Parathyroid adenoma (tissue), 2 donors: Measurements from ENCODE around the gene RTN4IP1.
"Not testable (repeated sequence)": the region's sequence is repeated elsewhere in the genome, so short reads cannot be mapped to it uniquely, and the experiment has no call there.

Experiments used
- H2AFZ ChIP-seq: fragments of 300-600 bp; sonication (generic); one replicate; pipeline ENCODE4 v1.7.0; 2017; ENCODE audit warnings: antibody characterized with exemption, mild to moderate bottlenecking
- H3K27ac ChIP-seq: fragments of 300-600 bp; sonication (generic); one replicate; pipeline ENCODE4 v1.7.0; 2017
- H3K27me3 ChIP-seq: fragments of 300-600 bp; sonication (generic); one replicate; pipeline ENCODE4 v1.7.0; 2017; ENCODE audit warnings: low read length; ENCODE audit not compliant: control insufficient read depth, insufficient read depth
- H3K36me3 ChIP-seq: fragments of 300-600 bp; sonication (generic); one replicate; pipeline ENCODE4 v1.7.0; 2017; ENCODE audit warnings: low read length; ENCODE audit not compliant: control insufficient read depth, insufficient read depth
- H3K4me1 ChIP-seq: fragments of 300-600 bp; sonication (generic); one replicate; pipeline ENCODE4 v1.7.0; 2017; ENCODE audit warnings: control low read depth
- H3K4me2 ChIP-seq: fragments of 300-600 bp; sonication (generic); one replicate; pipeline ENCODE4 v1.7.0; 2017; ENCODE audit warnings: low read length
- H3K4me3 ChIP-seq: fragments of 300-600 bp; sonication (generic); one replicate; pipeline ENCODE4 v1.7.0; 2017; ENCODE audit warnings: low read depth, low read length
- H3K79me2 ChIP-seq: fragments of 300-600 bp; sonication (generic); one replicate; pipeline ENCODE4 v1.7.0; 2017; ENCODE audit warnings: control low read depth
- H3K9ac ChIP-seq: fragments of 300-600 bp; sonication (generic); one replicate; pipeline ENCODE4 v1.7.0; 2017; ENCODE audit warnings: mild to moderate bottlenecking
- H3K9me3 ChIP-seq: fragments of 300-600 bp; sonication (generic); one replicate; pipeline ENCODE4 v1.7.0; 2017; ENCODE audit warnings: low read length; ENCODE audit not compliant: control insufficient read depth
- TF ChIP-seq, protein P1 (sequence below): fragments of 300-600 bp; sonication (generic); IDR thresholded peaks from one replicate; pipeline ENCODE4 v1.7.0; 2017; ENCODE audit warnings: antibody characterized with exemption, mild to moderate bottlenecking
- donor health status: primary hyperparathyroidism.

RTN4IP1 gene

DNA sequence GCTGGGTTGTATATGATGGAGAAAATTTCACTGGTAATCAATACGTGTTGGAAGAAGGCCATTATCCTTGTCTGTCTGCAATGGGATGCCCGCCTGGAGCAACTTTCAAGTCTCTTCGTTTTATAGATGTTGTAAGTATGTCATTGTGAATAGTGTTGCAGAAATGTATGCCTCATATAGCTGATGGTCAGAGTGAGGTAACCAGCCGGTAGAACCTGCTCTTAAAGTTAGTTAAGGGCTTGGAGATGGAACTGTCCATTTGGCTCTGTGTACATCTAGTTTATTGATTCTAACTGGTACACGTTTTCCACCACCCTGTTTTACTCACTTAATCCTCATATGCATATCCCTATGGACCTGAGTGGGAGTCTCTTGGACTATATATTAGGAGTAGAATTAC is 73.5 kb downstream of the RTN4IP1 start:
- Histone ChIP-seq H3K9me3 (no peaks in the 10 kb centered on the region), H3K4me1 (no peaks in the 10 kb centered on the region), H3K9ac (no peak overlapping the region), H3K27ac (no peak overlapping the region), H3K4me2 (no peak overlapping the region), H3K36me3 (no peaks in the 10 kb centered on the region), H3K27me3 (no peaks in the 10 kb centered on the region), H3K4me3 (no peak overlapping the region), H2AFZ (no peak overlapping the region), H3K79me2 (no peaks in the 10 kb centered on the region)
- TF ChIP-seq, protein P1, sequence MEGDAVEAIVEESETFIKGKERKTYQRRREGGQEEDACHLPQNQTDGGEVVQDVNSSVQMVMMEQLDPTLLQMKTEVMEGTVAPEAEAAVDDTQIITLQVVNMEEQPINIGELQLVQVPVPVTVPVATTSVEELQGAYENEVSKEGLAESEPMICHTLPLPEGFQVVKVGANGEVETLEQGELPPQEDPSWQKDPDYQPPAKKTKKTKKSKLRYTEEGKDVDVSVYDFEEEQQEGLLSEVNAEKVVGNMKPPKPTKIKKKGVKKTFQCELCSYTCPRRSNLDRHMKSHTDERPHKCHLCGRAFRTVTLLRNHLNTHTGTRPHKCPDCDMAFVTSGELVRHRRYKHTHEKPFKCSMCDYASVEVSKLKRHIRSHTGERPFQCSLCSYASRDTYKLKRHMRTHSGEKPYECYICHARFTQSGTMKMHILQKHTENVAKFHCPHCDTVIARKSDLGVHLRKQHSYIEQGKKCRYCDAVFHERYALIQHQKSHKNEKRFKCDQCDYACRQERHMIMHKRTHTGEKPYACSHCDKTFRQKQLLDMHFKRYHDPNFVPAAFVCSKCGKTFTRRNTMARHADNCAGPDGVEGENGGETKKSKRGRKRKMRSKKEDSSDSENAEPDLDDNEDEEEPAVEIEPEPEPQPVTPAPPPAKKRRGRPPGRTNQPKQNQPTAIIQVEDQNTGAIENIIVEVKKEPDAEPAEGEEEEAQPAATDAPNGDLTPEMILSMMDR, result no peak

DNA sequence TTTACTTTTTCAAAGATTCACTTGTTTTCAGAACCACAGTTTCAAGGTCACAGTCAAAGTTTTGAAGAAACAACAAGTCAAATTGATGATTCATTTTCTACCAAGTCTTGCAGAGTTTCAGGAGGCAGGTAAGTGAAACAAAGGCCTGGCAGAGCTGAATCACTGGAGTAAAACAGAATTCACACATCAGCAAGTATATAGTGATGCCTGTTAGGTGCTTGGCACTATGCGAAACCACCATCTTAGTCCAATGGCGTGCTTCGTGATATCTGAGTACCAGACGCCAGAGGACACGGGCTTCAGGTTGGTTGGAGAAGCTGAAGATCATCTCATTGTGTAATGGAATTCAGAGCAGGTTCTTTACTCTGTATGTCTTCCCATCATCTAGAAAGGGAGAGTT is 75.9 kb downstream of the RTN4IP1 start:
- Histone ChIP-seq H3K9ac (no peak overlapping the region), H3K79me2 (no peaks in the 10 kb centered on the region), H3K27me3 (no peaks in the 10 kb centered on the region), H3K4me2 (no peak overlapping the region), H3K36me3 (no peaks in the 10 kb centered on the region), H3K4me1 (no peaks in the 10 kb centered on the region), H3K4me3 (no peak overlapping the region), H3K27ac (no peak overlapping the region), H2AFZ (no peak overlapping the region), H3K9me3 (no peaks in the 10 kb centered on the region)
- TF ChIP-seq, protein P1, result no peak

DNA sequence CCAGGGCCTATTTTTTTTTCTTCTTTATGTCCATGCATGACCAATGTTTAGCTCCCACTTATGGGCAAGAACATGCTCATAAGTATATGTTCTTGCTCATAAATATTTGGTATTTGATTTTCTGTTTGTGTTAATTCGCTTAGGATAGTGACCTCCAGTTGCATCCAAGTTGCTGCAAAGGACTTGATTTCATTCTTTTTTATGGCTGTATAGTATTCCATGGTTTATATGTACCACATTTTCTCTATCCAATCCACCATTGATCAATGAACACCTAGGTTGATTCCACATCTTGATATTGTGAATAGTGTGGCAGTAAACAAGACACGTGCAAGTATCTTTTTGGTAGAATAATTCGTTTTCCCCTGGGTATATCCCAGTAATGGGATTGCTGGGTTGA is 78.1 kb downstream of the RTN4IP1 start:
- no peak overlapping the region for H2AFZ ChIP-seq

DNA sequence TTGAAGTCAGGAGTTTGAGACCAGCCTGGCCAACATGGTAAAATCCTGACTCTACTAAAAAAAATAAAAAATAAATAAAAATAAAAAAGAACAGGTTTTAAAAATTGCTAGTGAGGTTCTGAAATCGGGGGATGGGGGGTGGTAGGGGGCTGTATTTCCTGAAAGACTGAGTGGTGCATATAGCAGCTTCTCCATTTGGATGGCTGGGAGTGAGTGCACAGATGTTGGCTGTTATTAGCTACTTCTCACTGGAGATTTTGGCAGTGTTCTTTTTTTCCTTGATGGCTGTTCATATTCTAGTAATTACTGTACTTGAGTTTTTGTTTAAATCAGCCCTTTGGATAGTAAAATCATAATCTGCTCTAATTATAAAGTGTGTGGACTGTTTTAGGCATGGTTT is 79.8 kb downstream of the RTN4IP1 start:
- TF ChIP-seq, protein P1, result no peak
- Histone ChIP-seq H3K36me3 (no peaks in the 10 kb centered on the region), H3K9me3 (no peaks in the 10 kb centered on the region), H3K4me1 (no peaks in the 10 kb centered on the region), H3K79me2 (no peaks in the 10 kb centered on the region), H3K9ac (no peak overlapping the region), H3K27me3 (no peaks in the 10 kb centered on the region), H3K27ac (no peak overlapping the region), H3K4me2 (no peak overlapping the region), H3K4me3 (no peak overlapping the region), H2AFZ (no peak overlapping the region)

More for the DNA sequence above, 78.1 kb downstream of the RTN4IP1 start:
- Histone ChIP-seq H3K27ac (no peak overlapping the region), H3K79me2 (no peaks in the 10 kb centered on the region), H3K9ac (no peak overlapping the region), H3K36me3 (no peaks in the 10 kb centered on the region), H3K4me3 (no peak overlapping the region), H3K27me3 (no peaks in the 10 kb centered on the region), H3K9me3 (no peaks in the 10 kb centered on the region), H3K4me1 (no peaks in the 10 kb centered on the region), H3K4me2 (no peak overlapping the region)
- TF ChIP-seq, protein P1, result no peak

DNA sequence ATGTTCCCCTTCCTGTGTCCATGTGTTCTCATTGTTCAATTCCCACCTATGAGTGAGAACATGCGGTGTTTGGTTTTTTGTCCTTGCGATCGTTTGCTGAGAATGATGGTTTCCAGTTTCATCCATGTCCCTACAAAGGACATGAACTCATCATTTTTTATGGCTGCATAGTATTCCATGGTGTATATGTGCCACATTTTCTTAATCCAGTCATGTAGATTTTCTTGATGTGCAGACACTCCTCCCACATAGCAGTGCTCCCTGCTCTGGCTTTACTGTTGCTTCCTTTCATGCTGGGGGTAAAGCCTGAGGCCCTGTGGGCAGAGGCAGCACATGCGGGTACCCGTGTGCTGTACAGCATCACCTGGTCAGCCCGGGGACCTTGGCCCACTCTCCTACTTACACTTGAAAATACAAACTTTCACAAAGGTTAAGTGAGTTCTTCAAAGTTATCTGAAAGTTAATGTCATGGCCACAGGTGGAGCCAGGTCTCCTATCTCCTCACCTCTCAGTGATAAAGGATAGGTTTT is 80.3 kb downstream of the RTN4IP1 start:
- H3K9ac ChIP-seq, H3K4me2 ChIP-seq, H3K4me3 ChIP-seq, H3K9me3 ChIP-seq, H2AFZ ChIP-seq, H3K36me3 ChIP-seq, H3K27ac ChIP-seq, H3K79me2 ChIP-seq, H3K27me3 ChIP-seq, H3K4me1 ChIP-seq: not testable (repeated sequence)
